ENCODE data around the gene STRN3.
A peak's percentile ranks its signal among the peaks of the same experiment; 100 is the strongest.

The STRN3 gene

GRCh38 chr14:30853946-30854345 lies 172.2 kb downstream of the STRN3 start:
- H3K4me3 ChIP-seq (ENCODE audit: low read depth, low read length), result no peak overlapping the region
- no peak for DNase-seq (ENCODE audit: low read depth)
- no peak for TF ChIP-seq POLR2A (IDR thresholded peaks at IDR 0.05; ENCODE audit: extremely low read depth, insufficient read length)
- TF ChIP-seq CTCF (IDR thresholded peaks at IDR 0.05; ENCODE audit: low read depth, low read length), result no peak
- TF ChIP-seq MAX (IDR thresholded peaks at IDR 0.05; ENCODE audit: low read depth, low read length), result no peak
- TF ChIP-seq MYC (IDR thresholded peaks at IDR 0.05; ENCODE audit: low read depth, low read length), result no peak

- H3K4me3 ChIP-seq (ENCODE audit: low read depth, low read length), result no peak overlapping the region
- no peak for DNase-seq (ENCODE audit: low read depth)
- no peak for TF ChIP-seq MAX (IDR thresholded peaks at IDR 0.05; ENCODE audit: low read depth, low read length)
- no peak for TF ChIP-seq POLR2A (IDR thresholded peaks at IDR 0.05; ENCODE audit: extremely low read depth, insufficient read length)
- no peak for TF ChIP-seq CTCF (IDR thresholded peaks at IDR 0.05; ENCODE audit: low read depth, low read length)
- no peak for TF ChIP-seq MYC (IDR thresholded peaks at IDR 0.05; ENCODE audit: low read depth, low read length)
Measured at GRCh38 chr14:30849983-30850382, 176.2 kb downstream of the STRN3 start.

GRCh38 chr14:30849354-30849753 lies 176.8 kb downstream of the STRN3 start:
- peak overlapping the region; percentile 0 for H3K4me3 ChIP-seq (ENCODE audit: low read depth, low read length)
- peak; percentile 61 for DNase-seq (ENCODE audit: low read depth)
- TF ChIP-seq CTCF (IDR thresholded peaks at IDR 0.05; ENCODE audit: low read depth, low read length) (no peak), MYC (IDR thresholded peaks at IDR 0.05; ENCODE audit: low read depth, low read length) (no peak), MAX (IDR thresholded peaks at IDR 0.05; ENCODE audit: low read depth, low read length) (no peak), POLR2A (IDR thresholded peaks at IDR 0.05; ENCODE audit: extremely low read depth, insufficient read length) (no peak)

- TF ChIP-seq POLR2A (IDR thresholded peaks at IDR 0.05; ENCODE audit: extremely low read depth, insufficient read length), result no peak
- TF ChIP-seq CTCF (IDR thresholded peaks at IDR 0.05; ENCODE audit: low read depth, low read length), result no peak
- TF ChIP-seq MYC (IDR thresholded peaks at IDR 0.05; ENCODE audit: low read depth, low read length), result no peak
- no peak for TF ChIP-seq MAX (IDR thresholded peaks at IDR 0.05; ENCODE audit: low read depth, low read length)
- peak; percentile 87 for DNase-seq (ENCODE audit: low read depth)
- peak overlapping the region; percentile 0 for H3K4me3 ChIP-seq (ENCODE audit: low read depth, low read length)
Measured at GRCh38 chr14:30848449-30849240, 177.5 kb downstream of the STRN3 start.
